NCI-H2107 treated with DMSO at 0.1 percent for 48 hours (cell line): ENCODE results near the gene VPS13D.

ENCODE experiments used
- DNase-seq: peaks from one replicate; lab custom pipeline; 2025; ENCODE audit not compliant: unreplicated experiment; lab: John Stamatoyannopoulos, UW

Gene VPS13D

DNA sequence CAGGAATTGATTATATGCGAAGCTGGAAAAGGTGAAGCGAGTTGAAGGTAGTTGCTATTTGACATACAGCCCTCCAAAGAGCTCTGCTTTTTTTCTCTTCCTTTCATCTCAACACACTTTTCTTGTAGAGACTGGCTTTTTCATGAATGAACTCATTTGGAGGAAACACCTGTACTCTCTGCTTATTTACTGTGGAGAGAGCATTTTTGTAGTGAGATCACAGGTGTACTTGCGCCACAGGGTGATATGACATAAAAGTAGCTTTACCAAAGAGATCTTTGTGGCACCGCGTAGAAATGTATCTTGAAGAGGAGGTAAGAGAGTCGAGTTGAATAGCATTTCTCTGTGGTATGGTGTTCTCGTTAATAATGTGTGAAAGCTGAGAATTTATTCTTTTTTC is 187.6 kb downstream of the VPS13D start:
- no peak for DNase-seq

DNA sequence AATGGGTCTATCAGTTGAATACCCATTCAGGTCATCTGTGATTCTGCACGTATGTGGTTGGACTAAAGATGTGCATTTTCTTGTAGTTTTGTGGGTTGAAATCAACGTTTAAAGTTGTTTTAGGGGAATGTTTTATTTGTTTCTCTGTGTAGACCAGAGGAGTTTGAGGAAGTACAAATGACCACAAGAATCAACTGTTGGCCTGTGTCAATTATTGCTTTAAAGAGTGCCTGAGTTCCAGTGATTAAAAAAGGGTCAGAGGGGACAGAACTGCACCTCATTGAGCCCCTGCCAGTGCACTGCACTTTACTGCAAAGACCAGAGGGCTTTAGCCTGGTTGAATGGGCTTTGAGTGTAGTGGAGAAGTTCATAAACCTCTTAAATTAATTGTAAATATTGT is 190.3 kb downstream of the VPS13D start:
- DNase-seq: no peak

DNA sequence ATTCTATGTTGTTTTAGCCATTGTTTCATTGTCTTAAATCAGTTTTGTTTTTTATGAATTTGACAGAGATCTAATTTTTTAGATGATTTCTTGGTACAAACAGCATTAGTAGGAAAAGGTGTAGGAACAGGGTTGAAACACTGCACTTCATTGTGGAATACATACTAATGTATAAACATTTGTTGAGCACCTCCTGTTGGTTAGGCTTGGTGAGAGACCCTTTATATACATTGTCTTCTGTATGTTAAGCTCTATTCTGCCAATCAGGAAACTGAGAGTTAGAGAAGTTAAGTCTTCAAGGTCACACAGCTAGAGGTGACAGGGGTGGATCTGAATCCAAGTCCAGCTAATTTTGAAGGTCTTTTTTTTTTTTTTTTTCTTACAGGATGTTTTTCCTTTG is 192.7 kb downstream of the VPS13D start:
- no peak for DNase-seq

DNA sequence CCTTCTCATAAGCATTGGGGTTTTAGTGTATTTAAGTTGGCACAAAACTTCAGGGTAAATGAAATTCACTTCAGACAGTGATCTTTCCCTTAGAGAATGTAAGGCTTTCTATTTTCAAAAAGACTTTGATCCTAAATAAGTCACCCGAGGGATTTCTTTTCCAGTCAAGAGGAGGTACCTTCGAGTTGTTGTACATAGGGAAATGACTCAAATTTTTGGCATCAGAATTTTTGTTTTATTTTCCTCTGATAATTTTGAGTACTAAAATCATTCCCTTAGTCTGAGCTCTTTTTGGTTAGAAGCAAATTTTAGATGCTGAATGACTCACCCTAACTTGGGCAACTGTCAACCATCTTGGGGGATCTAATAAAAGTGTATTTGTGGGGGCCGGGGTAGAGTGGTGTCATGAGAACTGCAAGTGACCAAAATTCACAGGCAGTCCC is 194.3 kb downstream of the VPS13D start:
- no peak for DNase-seq

DNA sequence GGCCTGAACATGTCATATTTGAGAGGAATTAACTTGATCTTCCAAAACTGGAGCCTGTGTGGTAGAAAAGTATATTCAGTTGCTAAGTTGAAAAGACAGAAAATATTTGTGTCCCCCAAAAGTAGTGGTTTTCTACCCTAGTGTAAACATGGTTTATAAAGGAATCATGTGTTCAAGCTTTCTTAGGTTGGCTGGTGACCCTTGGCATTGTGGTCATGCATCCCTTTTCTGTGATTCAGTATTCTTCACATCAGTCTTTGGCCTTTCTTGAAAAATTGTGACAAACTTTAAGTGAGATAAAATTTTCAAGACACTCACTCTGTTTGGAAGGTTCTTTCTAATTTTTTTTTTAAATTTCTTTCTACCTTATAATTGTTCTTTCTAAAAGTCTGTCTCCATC is 195.0 kb downstream of the VPS13D start:
- DNase-seq: no peak

DNA sequence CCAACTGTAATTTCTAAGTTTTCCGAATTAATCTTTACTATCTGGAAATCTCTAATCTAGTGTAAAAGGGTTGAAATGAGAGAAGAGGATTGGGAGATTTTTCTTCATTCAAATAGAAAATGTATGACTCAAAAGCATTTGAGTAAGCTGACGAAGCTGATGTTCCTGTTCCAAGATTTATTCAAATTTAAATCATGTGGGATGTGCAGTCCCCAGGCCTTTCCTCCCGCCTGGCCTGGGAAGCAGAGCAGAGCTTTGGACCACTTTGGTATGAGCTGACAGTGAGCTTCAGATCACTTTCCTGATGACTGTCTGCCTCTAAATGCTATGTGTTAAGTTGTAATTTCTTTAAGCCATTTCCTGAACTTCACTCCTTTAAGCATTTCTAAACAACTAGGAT is 196.2 kb downstream of the VPS13D start:
- DNase-seq: no peak

DNA sequence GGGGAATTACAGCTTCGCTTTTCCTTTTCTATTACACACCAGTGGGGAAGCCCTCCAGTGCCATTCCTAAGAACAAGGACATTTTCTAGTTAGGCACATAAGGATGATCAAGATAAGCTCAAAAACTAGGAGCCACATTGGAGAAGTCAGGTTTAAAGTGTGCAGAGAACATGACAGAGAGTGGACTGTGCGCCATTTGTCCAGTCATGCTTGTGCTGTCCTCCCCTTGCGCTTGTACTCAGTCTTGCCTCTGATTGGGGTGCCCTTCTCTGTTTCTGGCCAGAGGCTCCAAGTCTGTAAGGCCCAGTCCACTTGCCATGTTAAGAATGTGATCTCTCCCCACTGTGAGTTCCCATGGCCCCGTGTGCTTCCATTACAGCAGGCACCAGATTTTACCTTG is 198.5 kb downstream of the VPS13D start:
- DNase-seq: no peak

DNA sequence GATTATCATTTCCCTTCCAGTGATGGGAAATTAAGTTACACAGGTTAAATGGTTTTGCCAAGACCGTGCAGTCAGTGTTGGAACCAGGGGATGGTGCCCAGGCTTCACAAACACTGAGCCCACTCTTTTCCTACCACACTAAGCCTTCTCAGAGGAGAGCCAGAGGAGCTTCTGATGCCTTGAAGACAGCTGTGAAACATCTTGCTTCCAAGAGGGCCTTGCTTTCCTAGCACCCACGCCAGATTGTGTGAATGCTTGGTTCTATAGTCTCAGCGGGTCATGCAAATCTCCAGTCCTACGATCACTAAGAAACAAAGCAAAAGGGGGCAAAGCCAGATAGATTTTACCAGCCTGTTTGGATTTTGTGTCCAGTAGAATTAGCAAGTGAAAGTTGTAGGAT is 200.7 kb downstream of the VPS13D start:
- DNase-seq: no peak

DNA sequence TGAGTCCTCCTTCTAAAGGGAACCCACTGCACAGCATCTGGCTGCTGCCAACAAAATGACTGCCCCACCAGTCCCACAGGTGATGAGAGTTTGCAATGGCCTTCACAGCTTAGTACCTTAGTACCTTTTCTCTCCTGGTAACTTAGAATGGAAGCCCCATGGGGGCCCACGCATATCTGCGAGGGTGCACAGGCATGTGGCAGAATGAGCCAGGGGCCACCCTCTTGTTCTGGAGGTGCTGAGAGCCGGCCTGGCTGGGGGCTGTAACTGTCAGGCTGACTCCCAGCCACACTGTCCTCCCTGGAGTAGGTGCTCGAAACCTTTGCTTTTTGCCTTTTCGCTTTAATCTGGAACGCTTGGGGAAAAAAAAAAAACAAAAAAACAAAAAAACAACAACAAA is 203.1 kb downstream of the VPS13D start:
- no peak for DNase-seq

DNA sequence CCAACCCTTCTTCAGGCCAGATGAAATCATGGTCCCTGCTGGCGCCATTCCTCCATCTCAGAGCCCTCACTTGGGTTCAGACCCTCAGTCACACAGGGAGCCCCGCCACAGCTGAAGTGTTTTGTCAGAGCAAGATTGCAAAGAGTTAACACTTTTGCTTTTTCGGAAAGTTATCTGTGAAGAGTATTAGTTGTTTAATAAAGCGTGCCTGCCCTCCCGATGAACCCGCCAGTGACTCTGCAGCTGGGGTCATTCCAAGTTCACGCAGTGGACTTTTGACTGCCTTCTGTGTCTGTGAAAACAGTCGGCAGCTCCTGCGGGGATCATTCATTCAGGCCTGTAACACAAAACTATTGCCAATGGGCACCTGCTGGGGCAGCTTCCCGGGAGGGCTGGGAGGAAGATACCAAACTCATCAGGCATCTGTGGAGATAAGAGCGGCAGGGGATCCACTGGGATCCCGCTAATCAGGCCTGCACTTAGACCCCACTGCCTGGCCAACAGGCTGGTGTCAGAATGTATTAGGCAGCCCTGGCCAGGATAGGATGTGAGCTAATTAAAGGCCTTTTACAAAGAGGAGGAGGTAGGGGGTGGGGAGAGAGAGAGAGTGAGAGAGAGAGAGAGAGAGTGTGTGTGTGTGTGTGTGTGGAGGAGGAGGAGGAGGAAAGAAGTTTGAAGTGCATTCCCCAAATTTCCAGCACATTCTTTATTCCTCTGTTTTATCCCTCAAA is 203.7 kb downstream of the VPS13D start:
- DNase-seq: no peak

DNA sequence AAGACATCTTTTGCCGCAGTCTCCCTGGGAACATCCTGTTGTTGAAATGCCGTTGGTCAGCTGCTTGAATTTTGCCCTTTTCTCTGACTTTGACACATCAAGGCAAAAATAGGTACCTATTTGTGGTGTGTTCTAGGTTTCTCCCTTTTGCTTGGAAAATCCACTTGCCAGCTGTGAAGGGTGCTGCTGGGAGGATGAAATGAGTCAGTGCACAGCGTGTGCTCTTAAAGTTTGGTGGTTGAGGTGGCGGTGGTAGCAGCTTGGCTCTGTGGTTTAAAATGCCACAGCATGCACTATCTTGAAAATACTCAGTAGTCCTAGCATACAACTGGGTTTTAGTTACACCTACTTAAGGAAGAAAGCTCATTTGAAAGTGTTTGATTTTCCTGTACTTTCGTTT is 204.3 kb downstream of the VPS13D start:
- DNase-seq: no peak

DNA sequence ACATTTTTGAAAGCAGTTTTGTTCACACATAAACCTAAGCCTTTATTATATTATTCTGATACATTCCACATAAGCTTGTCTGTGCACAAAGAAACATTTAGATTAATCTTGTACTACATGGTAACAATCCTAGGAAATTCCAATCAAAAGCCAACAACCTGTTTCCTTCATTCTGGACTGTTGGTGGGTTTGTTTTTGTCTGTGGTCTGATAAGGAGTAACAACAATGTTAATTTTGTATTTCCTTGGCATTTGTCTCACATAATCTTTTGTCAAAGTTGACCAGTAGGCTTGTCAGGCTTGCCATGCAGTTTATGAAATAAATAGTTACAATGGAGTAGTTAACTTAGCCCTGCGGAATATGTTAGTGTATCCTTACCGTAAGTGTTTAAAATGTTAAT is 204.9 kb downstream of the VPS13D start:
- DNase-seq: no peak

DNA sequence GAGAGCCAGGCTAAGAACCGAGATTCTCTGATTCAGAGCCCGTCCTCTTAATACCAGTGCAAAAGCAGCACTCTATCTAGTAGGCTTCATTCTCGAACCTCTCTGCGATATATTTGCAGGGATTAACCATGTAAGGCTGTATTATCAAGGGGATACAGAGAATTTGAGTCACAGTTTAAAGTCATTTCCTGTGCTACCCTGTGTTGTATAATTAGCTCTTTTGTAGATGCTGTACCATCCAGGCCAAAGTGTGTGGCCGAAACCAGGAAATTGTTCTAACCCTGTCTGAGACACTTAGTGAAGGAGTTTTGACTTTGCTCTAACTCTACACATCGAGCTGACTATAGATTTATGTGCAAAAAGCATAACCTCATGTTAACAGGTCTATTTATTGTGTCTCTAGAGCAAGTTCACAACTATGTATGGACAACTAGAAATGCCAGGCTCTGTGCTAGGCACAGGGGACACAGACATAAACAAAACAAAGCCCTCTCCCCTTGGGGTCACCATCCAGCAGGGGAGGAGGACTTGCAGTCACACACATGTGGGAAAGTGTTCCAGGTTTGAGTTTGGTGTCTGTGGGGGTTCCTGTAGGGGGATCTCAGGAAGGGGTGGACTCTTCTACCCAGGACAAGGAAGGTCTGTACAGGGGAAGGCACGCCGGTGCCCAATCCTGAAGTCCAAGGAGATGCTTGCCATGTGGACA is 206.0 kb downstream of the VPS13D start:
- no peak for DNase-seq

DNA sequence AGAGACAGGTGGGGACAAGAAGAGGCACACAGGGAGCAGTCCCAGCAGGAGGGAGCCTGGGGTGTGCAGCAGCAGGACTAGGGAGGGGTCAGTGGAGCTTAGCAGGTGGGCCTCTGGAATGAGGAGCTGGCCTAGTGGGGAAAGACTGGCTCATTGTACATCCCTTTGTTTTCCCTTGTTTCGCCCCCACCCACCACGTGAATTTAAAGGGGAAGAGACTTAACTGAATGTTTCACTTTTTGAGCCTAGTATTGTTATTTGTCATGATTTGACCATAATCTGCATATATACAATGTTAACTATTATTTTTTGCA is 206.5 kb downstream of the VPS13D start:
- no peak for DNase-seq

DNA sequence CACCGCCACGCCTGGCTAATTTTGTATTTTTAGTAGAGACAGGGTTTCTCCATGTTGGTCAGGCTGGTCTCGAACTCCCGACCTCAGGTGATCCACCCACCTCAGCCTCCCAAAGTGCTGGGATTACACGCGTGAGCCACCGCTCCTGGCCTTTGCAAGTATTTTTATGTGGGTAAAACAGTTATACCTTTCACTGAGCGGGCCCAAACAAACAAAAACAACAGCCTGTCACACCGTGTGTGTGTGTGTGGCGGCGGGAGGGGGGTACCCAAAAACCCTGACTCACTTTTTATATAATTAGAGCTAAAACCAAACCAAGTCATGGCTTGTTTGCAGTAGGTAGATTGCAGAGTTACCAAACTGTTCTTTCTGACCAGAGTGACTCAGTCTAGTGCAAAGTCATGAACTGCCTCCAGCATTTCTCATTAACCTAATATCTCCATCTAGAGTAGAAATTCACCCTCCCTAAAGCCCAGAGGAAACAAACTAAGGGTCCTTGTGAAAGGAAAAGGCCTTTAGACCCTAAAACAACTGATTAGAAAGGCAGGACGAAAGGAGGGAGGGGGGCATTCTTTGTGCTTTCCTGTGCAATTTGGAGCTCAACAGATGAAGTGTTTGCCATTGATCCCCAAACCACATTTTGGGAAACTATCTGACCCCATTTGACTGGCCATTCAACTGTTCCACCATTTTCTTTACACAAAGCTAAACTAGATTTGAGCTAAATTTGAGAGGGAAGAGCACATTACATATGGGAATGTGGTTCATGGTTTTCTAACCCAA is 207.2 kb downstream of the VPS13D start:
- DNase-seq: no peak

DNA sequence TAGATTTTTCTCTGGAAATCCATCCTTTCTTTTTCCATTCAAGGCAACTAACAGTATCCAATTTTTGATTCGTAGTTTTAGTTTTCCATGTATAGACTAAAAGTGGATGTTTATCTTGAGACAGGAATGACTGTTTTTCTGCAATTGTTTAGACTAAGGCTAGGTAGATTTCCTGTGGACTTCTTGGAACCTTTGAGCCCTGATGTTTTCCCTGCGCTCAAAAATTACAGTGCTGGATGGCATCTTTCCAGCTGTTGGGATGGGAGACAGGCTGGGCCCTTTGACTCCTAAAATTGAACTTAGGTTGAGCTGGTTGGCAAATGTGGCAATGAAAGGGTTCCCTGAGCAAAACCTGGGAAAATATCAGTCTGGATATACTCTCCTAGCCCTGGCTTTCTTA is 207.8 kb downstream of the VPS13D start:
- DNase-seq: no peak

DNA sequence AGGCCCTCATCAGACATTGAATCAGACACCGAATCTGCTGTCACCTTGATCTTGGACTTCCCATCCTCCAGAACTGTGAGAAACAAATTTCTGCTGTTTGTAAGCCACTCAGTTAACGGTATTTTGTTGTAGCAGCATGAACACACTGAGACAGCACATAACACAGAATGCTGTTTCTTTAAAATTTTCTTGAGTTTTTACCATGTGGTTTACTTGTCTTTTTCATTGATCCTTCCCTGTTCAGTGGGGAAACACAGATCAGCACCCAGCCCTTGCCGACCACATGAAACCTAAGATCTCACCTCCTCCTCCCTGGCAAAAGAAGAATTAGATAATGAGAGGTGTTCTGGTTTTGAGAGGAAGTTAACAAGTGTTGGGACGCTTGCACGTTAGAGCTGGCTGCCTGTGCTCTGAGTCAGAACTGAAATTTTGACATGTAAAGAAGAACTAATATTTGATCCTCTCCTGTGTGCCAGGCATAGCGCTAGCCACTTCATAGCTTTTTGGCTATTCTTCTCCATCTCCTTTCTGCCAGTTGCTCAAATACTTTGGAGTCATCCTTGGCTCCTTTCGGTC is 208.6 kb downstream of the VPS13D start:
- DNase-seq: no peak

DNA sequence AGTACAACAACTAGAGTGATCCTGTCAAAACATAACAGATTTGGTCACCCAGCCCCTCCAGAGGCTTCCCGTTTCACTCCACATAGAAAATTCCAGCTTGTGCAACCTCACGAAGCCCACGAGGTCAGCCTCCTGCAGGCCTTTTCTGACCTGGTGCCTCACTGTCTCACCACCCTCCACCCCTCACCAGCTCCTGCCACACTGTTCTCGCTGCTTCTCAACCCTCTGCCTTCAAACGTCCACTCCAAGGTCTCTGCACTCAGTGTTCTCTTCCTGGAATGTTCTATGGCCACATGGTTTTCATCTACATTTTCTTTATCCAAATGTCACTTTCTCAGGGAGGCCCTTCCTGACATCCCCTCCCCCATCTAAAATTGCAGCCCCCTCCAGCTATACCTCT is 209.2 kb downstream of the VPS13D start:
- no peak for DNase-seq

DNA sequence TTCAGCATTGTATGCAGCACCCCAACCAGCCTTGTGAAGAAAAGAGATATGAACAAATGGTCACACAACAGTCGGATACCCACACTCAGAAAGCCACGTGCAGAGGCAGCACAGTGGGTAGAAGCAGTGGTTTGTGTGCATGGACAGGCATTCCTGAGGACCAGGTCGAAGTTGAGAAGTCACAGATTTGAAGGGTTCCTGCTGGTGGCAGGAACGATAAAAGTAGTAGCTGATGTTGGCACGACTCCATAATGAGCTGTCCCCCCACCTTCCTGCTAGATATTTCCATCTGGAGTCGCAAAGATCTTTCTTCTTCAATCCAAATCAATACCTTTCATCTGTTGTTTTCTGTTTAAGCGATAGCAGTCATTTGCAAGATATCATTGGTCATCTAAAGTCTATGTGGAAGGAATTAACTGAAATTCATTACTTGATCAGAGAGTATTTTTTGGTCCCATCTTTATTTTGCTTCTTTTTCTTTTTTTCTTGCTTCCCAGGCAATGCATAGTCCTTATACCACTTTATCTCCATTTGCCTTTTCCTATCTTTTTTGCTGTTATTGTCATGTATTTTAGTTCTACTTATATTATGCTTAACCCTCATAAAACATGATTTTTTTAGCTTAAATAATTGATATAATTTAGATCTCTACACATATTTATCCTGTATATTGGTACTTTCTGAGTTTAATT is 211.7 kb downstream of the VPS13D start:
- no peak for DNase-seq

DNA sequence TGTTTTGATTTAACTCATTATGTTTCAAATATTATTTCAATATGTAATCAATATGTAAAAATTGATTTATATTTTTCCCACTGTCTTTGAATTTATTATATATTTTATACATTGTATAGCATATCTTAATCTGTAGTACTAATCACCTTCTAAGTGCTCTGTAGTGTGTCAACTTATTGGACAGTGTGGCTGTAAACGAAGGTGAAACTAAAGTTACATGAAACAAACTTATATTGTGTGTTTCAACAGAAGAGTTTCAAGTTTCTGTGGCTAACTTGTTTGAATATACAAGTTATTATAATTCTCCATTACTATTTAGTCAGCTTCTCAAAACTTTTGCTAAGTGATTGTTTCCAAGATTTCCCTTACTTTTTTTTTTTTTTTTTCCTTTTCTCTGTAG is 212.4 kb downstream of the VPS13D start:
- DNase-seq: no peak

DNA sequence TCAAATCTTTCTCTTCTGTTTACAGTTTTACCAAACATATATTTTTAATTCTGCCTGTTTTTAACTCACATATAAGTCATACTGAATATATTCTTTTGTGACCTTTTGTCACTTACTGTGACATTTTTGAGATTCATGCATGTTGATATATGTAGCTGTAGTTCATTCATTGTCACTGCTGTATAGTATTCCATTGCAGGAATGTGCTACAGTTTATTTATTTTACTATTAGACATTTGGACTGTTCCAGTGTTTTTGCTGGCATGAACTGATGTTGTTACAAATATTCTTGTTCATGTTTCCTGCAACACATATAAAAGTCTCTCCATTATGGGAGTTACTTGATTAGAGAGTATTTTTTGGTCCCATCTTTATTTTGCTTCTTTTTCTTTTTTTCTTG is 213.3 kb downstream of the VPS13D start:
- DNase-seq: no peak
